NCI-H146 treated with DMSO at 0.1 percent for 48 hours (cell line): ENCODE measurements around the gene ARL15.

Experiments used
- DNase-seq: peaks from one replicate; lab custom pipeline; 2025; ENCODE audit not compliant: unreplicated experiment; lab: John Stamatoyannopoulos, UW

ARL15 gene

DNA sequence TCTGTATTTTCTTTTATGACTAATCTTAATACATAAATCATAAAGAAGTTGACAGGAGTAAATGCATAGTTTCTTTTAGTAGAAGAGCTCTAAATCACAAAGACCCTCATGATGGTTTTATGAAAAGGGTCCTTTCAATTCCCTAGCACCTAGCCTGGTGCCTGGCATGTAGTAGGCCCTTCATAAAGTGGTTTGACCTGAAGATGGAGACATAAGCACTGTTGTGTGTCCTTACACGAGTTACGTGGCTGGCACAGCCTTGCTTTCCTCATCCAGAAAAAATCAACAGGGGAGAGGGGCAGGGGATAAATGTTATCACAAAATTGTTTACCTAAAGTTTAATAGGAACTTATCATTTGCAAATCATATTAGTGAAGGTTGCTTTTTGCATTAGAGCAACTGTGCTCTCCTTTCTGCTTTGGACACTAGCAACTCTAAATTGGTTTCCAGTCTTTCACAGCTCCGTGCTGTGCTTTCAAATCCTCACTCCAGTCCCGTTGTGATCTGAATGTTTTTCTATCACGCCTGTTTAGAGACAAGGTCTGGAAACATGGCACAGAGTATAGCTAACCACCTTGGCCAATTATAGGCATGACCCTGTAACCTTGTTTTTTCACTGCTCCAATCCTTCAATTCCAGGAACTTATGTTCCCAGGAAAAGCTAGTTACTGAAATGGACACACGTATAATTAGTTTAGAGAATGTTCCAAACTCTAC, 55.7 kb downstream of the ARL15 start:
- no peak for DNase-seq

DNA sequence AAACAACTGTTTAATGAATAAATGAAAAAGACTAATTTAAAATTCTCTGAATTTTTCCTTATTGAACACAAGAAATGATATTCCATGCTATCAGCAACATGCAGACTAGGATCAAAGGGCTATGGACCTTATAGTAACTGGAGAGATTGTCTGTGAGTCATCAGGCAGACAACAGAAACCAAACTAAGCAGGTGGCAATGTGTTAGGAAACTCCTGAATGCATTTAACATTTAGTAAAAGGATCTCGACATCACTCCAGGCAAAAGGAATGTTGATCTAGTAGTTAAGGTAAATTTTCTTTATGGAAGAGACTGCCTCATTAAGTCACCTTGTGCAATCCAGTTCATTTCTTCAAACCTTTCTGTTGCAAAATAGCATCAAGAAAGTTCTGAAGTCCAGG, 58.4 kb downstream of the ARL15 start:
- DNase-seq: peak; percentile 23

DNA sequence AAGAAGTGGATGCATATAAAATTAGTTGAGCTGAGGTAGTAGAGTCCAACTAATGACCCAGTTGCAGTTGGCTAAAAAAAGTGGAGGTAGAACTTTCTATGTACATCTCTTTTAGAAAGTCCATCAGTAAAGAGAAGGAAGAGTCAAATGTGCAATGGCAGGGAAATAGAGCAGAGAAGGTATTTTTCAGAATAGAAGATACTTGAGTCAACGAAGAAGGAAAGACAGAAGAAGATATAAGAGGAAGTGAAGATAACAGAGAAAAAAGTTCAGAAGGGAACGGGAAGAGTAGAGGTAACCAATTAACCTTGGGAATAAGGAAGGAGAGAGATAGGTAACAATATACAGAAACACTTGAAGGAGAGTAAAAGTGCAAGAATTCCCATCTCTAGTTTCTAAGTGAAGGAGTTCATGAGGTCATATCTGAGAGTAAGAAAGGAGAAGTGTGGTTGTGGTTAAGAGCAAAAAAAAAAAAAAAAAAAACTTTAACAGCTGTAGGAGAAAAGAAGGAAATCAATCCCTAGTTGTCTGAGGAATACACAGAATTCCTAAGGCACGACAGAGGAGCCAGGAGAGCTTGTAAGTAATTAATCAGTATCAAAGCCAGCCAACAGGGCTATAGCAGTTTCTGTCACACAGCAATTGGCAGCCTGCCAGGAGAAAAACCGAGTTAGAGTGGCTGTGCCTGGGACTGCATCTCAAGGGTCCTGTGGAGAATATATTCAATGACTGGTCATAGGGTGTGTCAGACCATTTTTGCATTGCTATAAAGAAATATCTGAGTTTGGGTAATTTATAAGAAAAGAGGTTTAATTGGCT, 61.0 kb downstream of the ARL15 start:
- DNase-seq: no peak

DNA sequence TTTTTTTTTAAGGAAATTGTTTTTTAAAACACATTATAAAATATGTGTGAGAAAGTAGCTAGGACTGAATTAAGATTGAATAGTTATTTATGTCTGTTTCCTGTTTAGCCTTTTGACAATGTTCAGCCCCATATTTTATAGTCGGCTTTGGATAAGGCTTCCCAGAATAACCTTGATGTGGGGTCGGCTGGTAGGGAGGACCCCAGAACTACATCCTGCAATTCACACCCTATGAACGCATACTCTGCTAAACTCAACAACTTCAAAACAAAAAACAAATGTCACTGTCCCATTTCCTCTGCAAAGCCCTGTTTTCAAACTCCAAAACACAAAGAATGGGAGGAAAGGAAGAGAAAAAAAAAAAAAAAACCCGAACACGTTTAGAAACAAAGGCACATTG, 63.1 kb downstream of the ARL15 start:
- DNase-seq: no peak

DNA sequence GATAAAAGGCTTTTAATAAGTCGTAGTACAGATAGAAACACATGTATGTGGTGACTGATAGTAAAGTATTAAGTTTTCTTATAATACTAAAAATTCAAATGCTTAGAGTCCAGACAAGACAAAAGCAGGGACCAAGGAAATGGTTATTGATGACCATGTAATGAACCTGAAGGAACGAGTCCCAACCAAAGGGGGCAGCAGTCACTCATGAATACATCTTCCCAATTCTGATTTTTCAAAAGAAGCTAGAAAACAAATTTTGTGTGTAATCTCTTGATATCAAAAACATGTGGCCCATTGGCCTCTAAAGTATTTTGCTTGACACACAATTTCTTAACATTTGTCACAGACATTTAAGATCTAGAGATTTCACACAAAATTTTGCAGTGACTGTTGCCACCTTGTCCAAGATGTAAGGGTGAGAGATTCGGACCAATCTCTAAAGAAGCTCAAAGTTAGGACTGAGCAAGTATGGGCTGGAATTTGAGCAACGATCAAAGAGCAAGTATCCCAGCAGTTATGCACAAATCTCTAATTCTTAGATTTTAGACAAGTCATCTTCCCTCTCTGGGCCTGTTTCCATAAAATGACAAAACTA, 66.8 kb downstream of the ARL15 start:
- DNase-seq: peak; percentile 28

DNA sequence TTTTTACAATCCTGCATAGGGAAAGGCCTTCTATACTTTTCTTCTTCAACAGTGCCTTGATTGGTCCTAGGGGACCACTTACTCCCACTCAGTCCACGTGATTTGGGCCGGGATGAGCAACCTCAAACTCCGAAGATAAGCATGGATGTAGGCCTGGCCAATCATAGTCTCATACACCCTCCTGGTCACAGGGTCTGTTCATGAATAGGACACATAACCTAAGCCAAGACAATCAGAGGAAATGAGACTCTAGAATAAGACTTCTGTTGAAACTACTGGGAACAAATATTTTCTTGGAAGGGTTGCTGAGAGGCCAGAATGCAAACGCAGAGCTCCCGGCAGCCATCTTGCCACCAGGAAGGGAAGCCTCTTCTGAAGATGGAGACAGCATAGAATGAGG, 68.1 kb downstream of the ARL15 start:
- no peak for DNase-seq

DNA sequence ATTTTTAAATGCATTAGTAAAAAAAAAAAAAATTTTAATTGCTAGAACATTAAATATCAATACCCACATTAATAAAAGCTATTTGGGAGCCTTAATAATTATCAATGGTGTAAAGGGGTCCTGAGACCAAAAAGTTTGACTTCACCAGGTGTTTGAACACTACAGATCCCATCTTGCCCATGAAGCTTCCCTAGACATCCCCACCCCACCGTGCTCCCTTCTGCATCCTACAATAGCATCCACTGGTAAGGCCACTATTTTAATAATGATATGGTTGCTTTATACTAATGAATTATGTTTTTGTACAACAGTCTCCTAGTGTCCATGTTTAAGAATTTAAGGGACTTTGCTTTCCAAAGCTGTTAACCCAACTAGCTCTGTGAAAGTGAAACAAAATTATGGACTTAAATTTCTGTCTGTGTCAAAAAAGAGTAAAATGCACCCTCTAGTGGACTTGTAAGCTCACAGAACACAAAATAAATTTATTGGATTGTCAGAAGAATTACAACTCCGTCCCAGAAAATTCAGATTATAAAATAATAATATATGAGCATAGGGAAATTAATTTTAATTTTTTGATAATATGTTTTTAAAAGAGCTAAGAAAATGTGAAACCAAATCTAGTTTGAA, 76.0 kb downstream of the ARL15 start:
- no peak for DNase-seq

DNA sequence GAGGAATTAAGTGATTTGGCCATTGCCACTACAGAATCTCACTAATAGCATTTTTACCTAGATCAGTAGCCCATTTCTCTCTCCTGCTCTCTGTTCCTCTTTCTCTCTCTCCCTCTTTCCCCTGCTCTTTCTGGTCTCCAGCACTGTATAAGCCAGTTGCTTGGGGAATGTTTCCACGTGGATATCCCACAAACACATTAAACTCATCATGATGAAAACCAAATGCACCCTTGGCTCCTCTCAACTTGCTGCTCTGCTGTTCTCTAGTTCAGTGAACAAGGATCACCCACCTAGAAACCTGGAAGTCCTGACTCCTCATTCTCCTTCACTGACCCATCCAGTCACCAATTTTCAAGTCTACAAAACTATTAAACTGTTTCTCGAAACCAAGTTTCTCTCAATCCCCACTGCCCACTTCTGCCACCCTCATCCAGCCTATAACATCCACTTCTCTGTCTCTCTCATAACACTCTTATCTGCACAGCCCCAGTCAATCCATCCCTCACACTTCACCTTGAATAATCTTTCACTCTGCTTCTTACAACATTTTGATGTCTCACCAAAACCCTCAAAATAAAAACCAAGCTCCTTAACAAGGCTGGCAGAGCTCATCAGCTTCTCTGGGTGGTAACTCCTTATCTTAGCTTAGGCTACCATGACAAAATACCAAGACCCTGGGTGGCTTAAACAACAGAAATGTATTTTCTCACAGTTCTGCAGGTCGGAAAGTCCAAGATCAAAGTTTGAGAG, 79.3 kb downstream of the ARL15 start:
- DNase-seq: no peak

DNA sequence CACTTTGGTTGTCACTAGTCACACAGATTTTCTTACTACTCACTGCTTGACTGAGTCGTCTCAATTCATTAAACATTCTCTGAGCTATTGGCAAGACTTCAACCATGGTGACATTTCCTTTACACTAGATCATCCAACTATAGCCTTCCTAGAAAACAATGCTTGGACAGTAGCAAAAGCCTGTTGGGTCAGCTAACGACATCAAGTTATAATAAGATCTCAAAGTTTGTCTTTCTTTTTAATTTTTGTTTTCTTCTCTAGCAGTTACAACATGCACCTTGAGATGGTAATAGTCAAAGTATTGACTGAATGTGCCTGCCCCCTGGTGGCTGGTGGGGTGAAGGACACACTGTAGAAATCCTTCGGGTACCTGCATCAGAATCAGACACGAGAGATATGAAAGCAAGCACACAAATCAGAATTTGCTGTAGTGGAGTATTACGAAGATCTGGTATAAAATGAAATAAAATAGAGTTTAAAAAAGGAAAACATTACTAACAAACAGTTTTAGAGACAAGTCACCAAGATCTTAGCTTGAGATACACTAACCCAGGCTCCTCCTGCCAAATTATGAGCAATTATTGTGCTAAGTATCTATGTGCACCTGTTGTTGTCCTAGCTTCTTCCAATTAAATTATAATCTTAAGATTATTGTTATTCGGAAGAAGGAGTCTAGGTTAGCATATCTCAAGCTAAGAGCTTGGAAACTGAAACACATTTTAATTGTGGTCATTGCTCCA, 81.2 kb downstream of the ARL15 start:
- DNase-seq: peak; percentile 35

DNA sequence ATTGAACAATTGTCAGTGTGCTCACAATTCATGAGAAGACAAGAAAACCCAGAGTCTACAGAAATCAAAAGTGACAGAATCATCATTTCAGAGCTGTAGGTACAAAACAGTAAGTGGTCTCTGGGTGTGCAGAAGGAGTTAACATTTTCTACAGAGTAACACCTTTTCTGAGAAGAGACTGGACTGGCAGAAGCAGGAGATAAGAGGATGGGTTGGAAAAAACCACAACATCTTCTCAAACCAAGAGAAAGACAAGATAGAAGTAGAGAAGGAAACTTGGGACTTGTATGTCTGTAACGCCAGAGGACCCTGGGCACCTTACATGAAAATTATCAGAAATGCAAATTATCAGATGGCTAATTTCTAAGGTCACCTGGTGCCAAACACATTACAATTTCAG, 82.6 kb downstream of the ARL15 start:
- DNase-seq: no peak

DNA sequence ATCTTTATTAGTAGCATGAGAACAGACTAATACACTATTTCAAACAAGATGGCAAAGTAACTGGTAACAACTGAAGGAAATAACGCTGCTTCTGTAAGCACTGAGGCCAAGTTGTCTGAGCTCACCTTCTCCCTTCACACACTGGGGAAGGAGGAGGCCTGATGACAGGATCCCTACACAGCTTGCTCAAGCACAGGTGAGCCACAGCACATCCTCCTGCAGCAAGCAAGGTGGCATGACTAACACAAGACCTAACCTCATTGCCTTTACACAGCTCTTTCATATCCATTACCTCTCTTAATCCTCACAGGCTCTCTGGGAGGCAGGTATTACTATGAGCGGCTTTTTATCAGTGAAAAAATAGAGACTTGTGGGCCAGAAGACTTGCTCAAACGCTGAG, 83.3 kb downstream of the ARL15 start:
- DNase-seq: no peak

DNA sequence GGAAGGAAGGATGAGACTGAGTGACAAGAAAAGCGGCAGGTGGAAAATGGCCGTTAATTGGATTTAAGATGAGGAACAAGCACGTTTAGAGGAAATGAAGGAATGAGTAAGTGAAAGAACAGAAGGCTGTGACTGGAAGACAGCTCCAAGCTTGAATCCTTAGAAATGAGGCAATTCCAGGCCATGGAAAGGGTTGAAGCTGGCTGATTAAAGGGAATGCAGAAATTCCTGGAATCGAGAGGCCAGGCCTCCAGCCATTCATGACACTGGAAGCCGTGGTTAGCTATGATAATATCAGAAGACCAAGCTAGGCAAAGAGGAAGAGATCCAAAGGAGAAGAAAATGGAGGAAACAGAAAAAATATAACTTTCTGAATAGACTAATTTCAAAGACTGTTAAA, 84.2 kb downstream of the ARL15 start:
- no peak for DNase-seq

DNA sequence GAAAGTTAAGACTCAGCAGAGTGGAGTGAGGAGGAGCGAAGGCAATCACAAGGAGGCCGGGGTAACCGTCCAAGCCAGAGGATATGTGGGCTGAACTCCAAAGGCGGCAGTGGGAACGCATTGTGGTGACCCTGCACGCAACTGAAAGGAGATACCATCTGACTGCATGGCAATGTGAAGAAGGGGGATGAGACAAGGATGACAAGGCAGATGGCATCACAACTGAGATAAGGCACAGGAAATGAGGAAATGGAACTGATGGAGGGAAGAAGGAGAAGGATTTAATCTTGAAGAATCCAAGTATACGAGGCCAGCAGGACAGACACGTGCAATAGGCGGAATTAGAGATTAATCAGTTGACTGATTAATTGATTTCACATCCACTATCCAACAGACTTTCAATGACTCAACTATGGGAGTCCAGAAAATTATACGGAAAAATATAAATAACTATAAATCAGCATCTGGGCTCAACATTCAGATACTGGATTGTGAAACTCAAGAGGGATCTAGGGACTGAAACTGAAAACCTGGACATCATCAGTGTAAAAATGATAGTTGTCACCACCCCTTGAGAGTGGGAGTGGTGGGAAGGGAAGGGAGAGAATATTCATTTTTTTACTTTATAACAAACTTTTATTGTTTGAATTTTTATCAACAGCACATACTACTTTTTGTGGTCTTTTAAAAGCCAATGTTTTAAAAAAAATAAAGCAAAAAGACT, 86.1 kb downstream of the ARL15 start:
- no peak for DNase-seq

DNA sequence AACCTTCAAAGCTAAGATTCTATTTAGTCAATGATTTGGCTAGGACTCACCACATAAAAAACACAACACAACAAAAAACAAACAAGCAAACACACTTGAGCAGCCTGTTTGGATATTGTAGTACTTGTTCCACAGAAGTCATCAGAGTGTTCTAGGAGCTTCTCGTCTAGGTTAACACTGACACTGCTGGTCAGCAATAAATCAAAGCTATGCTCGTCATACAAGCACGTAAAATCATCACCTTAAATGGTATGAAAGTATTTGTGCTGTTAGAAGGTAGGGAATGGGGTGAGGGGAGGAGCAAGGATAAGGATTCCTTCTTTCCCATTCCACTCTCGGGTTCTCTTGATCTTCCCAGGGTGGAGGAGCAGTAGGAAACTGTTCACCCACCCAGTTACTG, 88.0 kb downstream of the ARL15 start:
- DNase-seq: no peak

DNA sequence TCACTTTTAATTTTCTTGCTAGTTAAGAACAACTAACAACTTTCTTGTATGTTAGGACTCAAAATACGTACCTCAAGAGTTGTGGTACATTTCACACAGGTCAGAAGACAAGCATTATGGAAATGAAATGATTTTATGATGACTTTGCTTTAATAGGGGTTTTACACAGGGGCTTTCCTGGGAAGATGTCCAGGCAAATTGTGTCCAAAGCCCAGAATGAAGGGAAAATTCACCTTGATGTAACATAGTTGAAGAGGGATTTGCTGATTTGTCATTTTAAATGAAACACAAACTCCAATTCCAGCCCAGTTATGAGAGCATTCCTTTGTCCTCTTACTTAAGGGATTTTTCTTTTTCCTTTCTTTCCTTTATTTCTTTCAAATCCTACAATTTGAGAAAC, 89.2 kb downstream of the ARL15 start:
- DNase-seq: no peak

DNA sequence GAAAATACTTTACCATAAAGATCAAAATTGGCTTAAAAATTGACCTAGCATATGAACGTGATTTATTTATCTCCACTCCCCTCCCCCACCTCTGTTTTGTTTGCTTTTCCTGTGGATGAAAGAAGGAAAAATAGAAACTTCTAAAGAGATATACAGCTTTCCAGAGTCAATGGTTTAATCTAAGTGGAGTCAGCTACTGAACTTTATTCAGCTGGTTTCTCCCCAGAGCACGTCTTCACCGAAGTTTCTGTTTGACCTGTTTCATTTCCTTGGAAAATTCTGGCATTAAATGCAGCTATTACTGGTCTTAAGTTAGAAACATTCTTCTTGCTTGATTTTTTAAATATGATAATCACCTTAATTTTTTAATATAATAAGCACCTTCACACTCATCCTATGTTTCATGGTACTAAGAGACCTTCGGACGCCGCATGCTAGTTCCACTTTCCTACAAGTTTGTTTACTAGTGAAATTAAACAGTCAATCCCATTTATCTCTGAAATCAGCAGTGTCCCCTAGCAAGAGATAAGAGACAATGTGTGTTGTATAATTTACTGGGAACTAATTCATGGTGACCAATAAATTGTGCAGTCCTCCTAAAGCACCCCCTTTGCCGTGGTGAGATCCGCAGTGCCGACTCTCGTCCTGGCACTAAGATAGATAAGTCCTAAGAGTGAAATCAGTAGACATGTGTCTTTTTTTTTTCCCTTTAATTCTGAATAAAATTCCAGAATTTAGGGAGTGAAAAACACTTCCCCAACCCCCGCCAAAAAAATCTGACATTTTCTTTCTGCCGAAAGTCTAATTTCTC, 89.9 kb downstream of the ARL15 start:
- peak; percentile 8 for DNase-seq

DNA sequence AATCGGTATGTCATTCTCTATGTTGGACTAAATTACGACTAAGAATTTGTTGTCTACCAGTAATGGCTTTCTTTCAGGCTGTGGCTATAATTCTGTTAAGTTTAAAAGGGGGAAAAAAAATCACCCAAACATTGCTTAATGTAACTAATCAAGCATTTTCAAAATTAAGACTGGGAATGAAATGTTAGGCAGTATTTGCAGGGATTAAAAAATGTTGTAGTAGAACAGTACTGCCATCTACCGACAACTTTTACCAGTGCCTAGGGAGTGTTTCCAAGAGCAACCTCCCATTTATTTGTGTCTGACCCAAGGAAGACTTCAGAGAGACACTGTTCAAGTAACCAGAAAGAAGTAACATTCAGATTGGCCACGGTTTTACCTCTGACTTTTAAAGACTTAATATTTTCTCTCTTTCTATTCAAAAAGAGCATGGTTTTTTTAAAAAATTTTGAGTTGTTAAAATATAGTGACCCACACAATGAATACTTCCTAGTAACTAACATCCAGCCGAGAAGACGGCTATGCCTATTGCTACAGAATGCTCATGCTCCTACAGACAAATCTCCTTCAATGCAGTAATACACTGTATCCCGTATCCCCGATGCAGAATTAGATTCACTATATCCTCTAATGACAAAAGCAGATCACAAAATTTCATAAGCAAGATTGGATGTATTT, 92.4 kb downstream of the ARL15 start:
- peak; percentile 70 for DNase-seq

DNA sequence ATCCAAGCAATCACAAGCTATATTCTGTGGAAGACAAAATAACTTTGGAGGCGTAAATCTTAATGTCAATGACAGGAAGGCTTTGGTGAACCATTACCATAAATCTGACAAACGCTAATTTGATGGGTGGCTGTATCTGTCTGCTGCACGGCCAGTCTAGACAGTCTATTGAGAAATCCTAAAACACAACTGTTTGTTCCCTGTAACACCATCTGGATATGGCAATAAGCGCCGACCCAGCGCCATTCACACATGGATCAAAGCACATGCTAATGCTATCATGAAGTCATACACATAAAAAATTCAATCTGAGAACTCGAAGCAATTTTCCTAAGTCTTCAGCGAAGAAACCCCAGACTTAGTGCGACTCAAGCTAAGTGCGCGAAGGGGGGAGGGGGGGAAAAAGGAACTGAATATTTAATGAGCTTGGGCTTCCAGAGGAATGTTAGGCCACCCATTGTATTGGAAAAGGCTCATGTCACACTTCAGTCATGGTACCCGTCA, 95.1 kb downstream of the ARL15 start:
- DNase-seq: no peak
